Breast epithelium (tissue), 4 donors: ENCODE measurements around the gene TCF23. TPM values are rescaled to one million over a fixed set of nuclear protein-coding genes. Genes with fewer than 3 reads are reported as not detected.

Source experiments
- DNase-seq, 2 donors: peaks; one replicate each; pipeline ENCODE4 v3.0.0-alpha.2; 2019; ENCODE audit warnings: low spot score in 2 of 2
- H3K27ac ChIP-seq, 2 donors: fragments of 200-600 bp; sonication (generic) in 1 of 2; one replicate each; pipeline ENCODE4 v1.5.1; 2016 to 2019; ENCODE audit warnings: mild to moderate bottlenecking in 1 of 2
- H3K27me3 ChIP-seq, 2 donors: fragments of 200-600 bp; sonication (generic) in 1 of 2; one replicate each; pipeline versions ENCODE4 v1.5.1 to v1.6.0; 2017 to 2019; ENCODE audit warnings: control low read depth in 1 of 2, mild to moderate bottlenecking in 1 of 2
- H3K36me3 ChIP-seq: fragments of 200-600 bp; one replicate; pipeline ENCODE4 v1.5.1; 2019
- H3K4me1 ChIP-seq, 2 donors: fragments of 200-600 bp; sonication (generic); one replicate each; pipeline ENCODE4 v1.5.1; 2016 to 2019; ENCODE audit warnings: control low read depth in 1 of 2
- H3K4me3 ChIP-seq, 3 donors: fragments of 200-600 bp; sonication (generic); 1 replicate in 2 of 3; 2 replicates in 1 of 3; pipeline ENCODE4 v1.5.1; 2016 to 2019; ENCODE audit warnings: mild to moderate bottlenecking in 3 of 3, moderate library complexity in 2 of 3
- H3K9me3 ChIP-seq, 2 donors: fragments of 200-600 bp; sonication (generic) in 1 of 2; one replicate each; pipeline ENCODE4 v1.5.1; 2016 to 2019; ENCODE audit warnings: control low read depth in 1 of 2
- CTCF ChIP-seq, 3 donors: fragments of 450-650 bp; IDR thresholded peaks; one replicate each; pipeline ENCODE4 v1.5.1; 2016 to 2017; ENCODE audit warnings: antibody characterized with exemption in 3 of 3, mild to moderate bottlenecking in 3 of 3, moderate library complexity in 3 of 3
- POLR2A ChIP-seq: fragments of 450-650 bp; IDR thresholded peaks from one replicate; pipeline ENCODE4 v1.6.1; 2016; ENCODE audit warnings: antibody characterized with exemption, mild to moderate bottlenecking, moderate library complexity
- POLR2AphosphoS5 ChIP-seq, 3 donors: sonication (generic); formaldehyde crosslinking; IDR thresholded peaks; one replicate each; pipeline ENCODE4 v1.6.1; 2017; ENCODE audit warnings: antibody characterized with exemption in 3 of 3
- intact Hi-C: fragments of 100-400 bp; cut with DNase I; formaldehyde crosslinking; loops from one replicate; pipeline ENCODE4 v1.15.1; 2023; ENCODE audit warnings: low total_unique reads
- total RNA-seq, 3 donors: library from RNA; depleted of rRNA; stranded (reverse); fragments of >200 nt; gene quantifications; one replicate each; pipeline ENCODE4 v1.1.0, GENCODE V29; 2016

Gene TCF23
- total RNA-seq, 3 donors from 2014 or later, result not detected

GRCh38 chr2:27202854-27203253 is 54.0 kb downstream of the TCF23 start:
- no peaks in the 10 kb centered on the region for H3K27me3 ChIP-seq
- no peak for DNase-seq
- no peak overlapping the region for H3K27ac ChIP-seq
- no peak overlapping the region for H3K4me3 ChIP-seq
- TF ChIP-seq CTCF (IDR thresholded peaks at IDR 0.05) (no peak), POLR2AphosphoS5 (IDR thresholded peaks at IDR 0.05) (no peak), POLR2A (no peak)
- no peaks in the 10 kb centered on the region for H3K4me1 ChIP-seq
- H3K9me3 ChIP-seq, result no peaks in the 10 kb centered on the region
- no peaks in the 10 kb centered on the region for H3K36me3 ChIP-seq
- intact Hi-C loops, result no loop called here

DNA sequence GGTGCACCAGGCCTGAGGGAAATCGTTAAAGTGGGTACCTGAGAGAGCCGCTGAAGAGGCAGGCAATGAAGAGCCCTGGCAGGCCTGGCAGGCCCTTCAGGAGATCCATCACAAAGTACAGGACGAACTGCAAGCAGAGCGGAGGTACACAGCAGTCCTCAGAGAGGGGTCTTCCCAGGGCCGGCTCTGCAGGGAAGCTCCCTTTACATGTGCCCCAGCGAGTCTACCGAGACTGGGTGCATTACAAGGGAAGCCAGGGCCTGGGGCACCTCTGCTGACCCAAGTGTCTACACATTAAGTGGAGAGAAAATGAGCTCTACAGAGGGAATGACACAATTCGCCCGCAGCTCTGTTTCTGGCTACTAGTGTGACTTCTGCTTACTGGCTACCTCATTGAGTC is 54.9 kb downstream of the TCF23 start:
- no peaks in the 10 kb centered on the region for H3K36me3 ChIP-seq
- H3K9me3 ChIP-seq, result no peaks in the 10 kb centered on the region
- no peaks in the 10 kb centered on the region for H3K27me3 ChIP-seq
- no peaks in the 10 kb centered on the region for H3K4me1 ChIP-seq
- TF ChIP-seq POLR2A (no peak), POLR2AphosphoS5 (IDR thresholded peaks at IDR 0.05) (no peak), CTCF (IDR thresholded peaks at IDR 0.05) (no peak)
- intact Hi-C loops, result no loop called here
- no peak overlapping the region for H3K4me3 ChIP-seq
- no peak overlapping the region for H3K27ac ChIP-seq
- DNase-seq, result no peak

DNA sequence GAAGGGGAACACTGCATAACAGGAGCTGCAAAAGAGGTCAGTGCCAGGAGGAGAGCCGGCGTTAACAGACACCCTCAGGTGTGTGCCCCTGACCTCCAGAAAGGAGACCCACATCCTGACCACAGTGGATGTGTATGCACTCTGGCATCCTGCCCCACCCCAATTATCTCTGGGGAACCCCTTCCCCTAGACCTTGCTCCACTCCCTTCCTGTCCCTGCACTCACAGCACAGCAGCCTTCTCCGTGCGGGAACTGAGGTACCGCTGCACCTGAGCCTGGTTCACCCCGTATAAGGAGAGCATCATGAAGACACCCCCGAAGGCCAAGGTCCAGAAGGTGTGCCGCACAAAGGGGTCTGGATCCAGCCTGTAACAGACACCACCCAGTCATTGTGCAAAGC is 55.8 kb downstream of the TCF23 start:
- no peak for TF ChIP-seq POLR2AphosphoS5 (IDR thresholded peaks at IDR 0.05)
- no peak for TF ChIP-seq CTCF (IDR thresholded peaks at IDR 0.05)
- TF ChIP-seq POLR2A, result no peak
- no peaks in the 10 kb centered on the region for H3K4me1 ChIP-seq
- H3K9me3 ChIP-seq, result no peaks in the 10 kb centered on the region
- DNase-seq, result no peak
- H3K27me3 ChIP-seq, result no peaks in the 10 kb centered on the region
- no peak overlapping the region for H3K27ac ChIP-seq
- H3K36me3 ChIP-seq, result no peaks in the 10 kb centered on the region
- intact Hi-C loops, result no loop called here
- H3K4me3 ChIP-seq, result no peak overlapping the region

DNA sequence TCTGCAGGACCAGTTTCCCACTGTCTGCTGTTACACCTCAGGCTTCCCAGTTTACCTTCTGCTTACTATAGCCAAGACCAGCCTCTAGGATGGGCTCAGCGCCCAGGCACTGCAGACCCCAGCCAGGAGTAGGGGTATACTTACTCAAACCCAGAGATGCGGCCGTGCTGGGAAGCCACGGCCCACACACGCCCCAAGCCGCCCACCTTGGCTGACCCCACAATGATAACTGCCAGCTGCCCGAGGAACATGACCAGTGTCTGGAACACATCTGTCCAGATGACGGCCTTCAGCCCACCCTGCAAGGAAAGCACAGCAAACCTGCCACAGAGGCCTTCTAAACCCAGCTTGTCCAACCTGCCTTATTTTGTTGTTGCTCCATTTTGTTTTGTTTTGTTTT is 56.4 kb downstream of the TCF23 start:
- no peak for TF ChIP-seq POLR2AphosphoS5 (IDR thresholded peaks at IDR 0.05)
- TF ChIP-seq POLR2A, result no peak
- TF ChIP-seq CTCF (IDR thresholded peaks at IDR 0.05), result no peak
- no peaks in the 10 kb centered on the region for H3K27me3 ChIP-seq
- intact Hi-C loops, result no loop called here
- no peaks in the 10 kb centered on the region for H3K4me1 ChIP-seq
- DNase-seq, result no peak
- no peak overlapping the region for H3K27ac ChIP-seq
- H3K36me3 ChIP-seq, result no peaks in the 10 kb centered on the region
- H3K9me3 ChIP-seq, result no peaks in the 10 kb centered on the region
- no peak overlapping the region for H3K4me3 ChIP-seq

- Histone ChIP-seq H3K36me3 (no peaks in the 10 kb centered on the region), H3K4me1 (no peaks in the 10 kb centered on the region), H3K27me3 (no peaks in the 10 kb centered on the region), H3K9me3 (no peaks in the 10 kb centered on the region), H3K4me3 (no peak overlapping the region), H3K27ac (no peak overlapping the region)
- intact Hi-C loops, result no loop called here
- DNase-seq, result no peak
- TF ChIP-seq POLR2AphosphoS5 (IDR thresholded peaks at IDR 0.05) (no peak), POLR2A (no peak), CTCF (IDR thresholded peaks at IDR 0.05) (no peak)
Observed at GRCh38 chr2:27206346-27206745, 57.5 kb downstream of the TCF23 start.

Other genes starting within 250 kb of the TCF23 start
- 10 to 100 TPM; 10.6 to 21.3 (median 19.9) TPM for gene MAPRE3, start 178.4 kb upstream of the TCF23 start, total RNA-seq
- 10 to 100 TPM; 41.1 to 56.0 (median 47.3) TPM for gene TMEM214, start 116.0 kb upstream of the TCF23 start, total RNA-seq
- 10 to 100 TPM; 12.5 to 21.5 (median 16.1) TPM for gene AGBL5, start 97.3 kb upstream of the TCF23 start, total RNA-seq
- 100 to 1,000 TPM; 271 to 309 (median 281) TPM for gene OST4, start 77.3 kb upstream of the TCF23 start, total RNA-seq
- 10 to 100 TPM; 25.6 to 94.7 (median 26.9) TPM for gene EMILIN1, start 70.4 kb upstream of the TCF23 start, total RNA-seq
- 1 to 10 TPM; 2.2 to 4.1 (median 3.6) TPM for gene KHK, start 62.2 kb upstream of the TCF23 start, total RNA-seq
- gene CGREF1, start 29.9 kb upstream of the TCF23 start, total RNA-seq, result 10 to 100 TPM in 1 of 3 donors, 1 to 10 TPM in 2; 3.2 to 16.4 (median 3.4) TPM
- under 1 TPM in 2 of 3 donors, not detected in 1; 0.29 to 0.80 TPM for gene ABHD1, start 25.2 kb upstream of the TCF23 start, total RNA-seq
- 100 to 1,000 TPM in 1 of 3 donors, 10 to 100 TPM in 2; 51.5 to 113 (median 69.4) TPM for gene PREB, start 14.4 kb upstream of the TCF23 start, total RNA-seq
- not detected for gene PRR30, start 9.6 kb upstream of the TCF23 start, total RNA-seq
- 100 to 1,000 TPM; 146 to 243 (median 177) TPM for gene ATRAID, start 63.0 kb downstream of the TCF23 start, total RNA-seq
- 10 to 100 TPM; 43.4 to 86.2 (median 84.9) TPM for gene SLC5A6, start 63.3 kb downstream of the TCF23 start, total RNA-seq
- gene CAD, start 68.4 kb downstream of the TCF23 start, total RNA-seq, result 10 to 100 TPM; 15.5 to 33.4 (median 17.3) TPM
- under 1 TPM in 1 of 3 donors, not detected in 2; 0.33 TPM for gene SLC30A3, start 114.0 kb downstream of the TCF23 start, total RNA-seq
- not detected for gene DNAJC5G, start 126.4 kb downstream of the TCF23 start, total RNA-seq
- under 1 TPM in 2 of 3 donors, not detected in 1; 0.15 to 0.66 TPM for gene TRIM54, start 133.4 kb downstream of the TCF23 start, total RNA-seq
- 1 to 10 TPM in 2 of 3 donors, under 1 TPM in 1; 0.80 to 8.8 (median 4.6) TPM for gene UCN, start 159.4 kb downstream of the TCF23 start, total RNA-seq
- gene MPV17, start 174.1 kb downstream of the TCF23 start, total RNA-seq, result 10 to 100 TPM; 72.8 to 95.1 (median 79.4) TPM
- gene GTF3C2, start 207.8 kb downstream of the TCF23 start, total RNA-seq, result 10 to 100 TPM; 32.6 to 63.5 (median 55.7) TPM
- 10 to 100 TPM; 38.1 to 48.9 (median 47.9) TPM for gene EIF2B4, start 221.3 kb downstream of the TCF23 start, total RNA-seq
- gene SNX17, start 221.6 kb downstream of the TCF23 start, total RNA-seq, result 100 to 1,000 TPM; 109 to 121 (median 116) TPM
- gene ZNF513, start 231.7 kb downstream of the TCF23 start, total RNA-seq, result 10 to 100 TPM in 2 of 3 donors, 1 to 10 TPM in 1; 5.9 to 22.5 (median 15.7) TPM